NCI-H1105 (cell line): ENCODE data around the gene DDX27.
"Not testable (repeated sequence)": the region's sequence is repeated elsewhere in the genome, so short reads cannot be mapped to it uniquely, and the experiment has no call there.

Source experiments
- DNase-seq: peaks from one replicate; lab custom pipeline; 2025; lab: John Stamatoyannopoulos, UW

Gene DDX27, protein sequence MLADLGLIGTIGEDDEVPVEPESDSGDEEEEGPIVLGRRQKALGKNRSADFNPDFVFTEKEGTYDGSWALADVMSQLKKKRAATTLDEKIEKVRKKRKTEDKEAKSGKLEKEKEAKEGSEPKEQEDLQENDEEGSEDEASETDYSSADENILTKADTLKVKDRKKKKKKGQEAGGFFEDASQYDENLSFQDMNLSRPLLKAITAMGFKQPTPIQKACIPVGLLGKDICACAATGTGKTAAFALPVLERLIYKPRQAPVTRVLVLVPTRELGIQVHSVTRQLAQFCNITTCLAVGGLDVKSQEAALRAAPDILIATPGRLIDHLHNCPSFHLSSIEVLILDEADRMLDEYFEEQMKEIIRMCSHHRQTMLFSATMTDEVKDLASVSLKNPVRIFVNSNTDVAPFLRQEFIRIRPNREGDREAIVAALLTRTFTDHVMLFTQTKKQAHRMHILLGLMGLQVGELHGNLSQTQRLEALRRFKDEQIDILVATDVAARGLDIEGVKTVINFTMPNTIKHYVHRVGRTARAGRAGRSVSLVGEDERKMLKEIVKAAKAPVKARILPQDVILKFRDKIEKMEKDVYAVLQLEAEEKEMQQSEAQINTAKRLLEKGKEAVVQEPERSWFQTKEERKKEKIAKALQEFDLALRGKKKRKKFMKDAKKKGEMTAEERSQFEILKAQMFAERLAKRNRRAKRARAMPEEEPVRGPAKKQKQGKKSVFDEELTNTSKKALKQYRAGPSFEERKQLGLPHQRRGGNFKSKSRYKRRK

DNA sequence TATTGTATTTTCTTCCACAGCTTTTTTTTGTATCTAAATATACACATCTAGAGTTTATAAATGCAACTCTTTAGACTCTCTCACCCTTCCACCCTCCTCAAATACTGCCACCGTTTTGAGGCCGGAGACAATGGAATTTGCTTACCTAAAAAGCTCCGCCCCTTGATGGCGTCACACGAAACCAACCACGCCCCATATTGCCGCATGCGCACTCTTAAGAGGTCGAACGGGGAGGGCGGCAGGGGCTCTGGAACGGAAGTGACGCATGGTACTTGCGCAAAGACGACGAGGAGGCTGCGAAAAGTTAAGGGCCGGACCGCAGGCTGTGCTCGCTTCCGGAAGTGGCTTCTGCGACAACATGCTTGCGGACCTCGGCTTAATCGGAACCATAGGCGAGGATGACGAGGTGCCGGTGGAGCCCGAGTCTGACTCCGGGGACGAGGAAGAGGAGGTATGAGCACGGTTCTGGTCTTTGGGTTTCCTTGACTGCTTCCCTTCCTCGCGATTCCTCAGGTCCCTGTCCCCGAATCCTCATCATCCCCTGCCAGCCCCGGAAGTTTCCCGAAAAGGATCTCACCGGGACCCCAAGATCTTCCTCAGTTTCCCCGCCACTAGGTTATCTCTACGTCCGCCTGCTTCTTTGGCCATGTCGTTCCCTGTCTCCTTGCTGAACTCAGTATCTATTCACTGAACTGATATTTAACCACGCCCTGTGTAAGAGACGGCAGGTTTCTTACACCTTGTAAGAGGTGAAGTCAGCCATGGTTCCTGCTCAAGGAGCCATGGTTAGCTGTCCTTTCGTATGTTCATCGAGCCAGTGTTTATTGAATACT lies at the start of gene DDX27:
TSS of gene DDX27 (plus strand) at position 326 of the 833 bp plus-strand sequence. CDS start at position 359, 33 bp downstream.
- peak; percentile 98 for DNase-seq

DNA sequence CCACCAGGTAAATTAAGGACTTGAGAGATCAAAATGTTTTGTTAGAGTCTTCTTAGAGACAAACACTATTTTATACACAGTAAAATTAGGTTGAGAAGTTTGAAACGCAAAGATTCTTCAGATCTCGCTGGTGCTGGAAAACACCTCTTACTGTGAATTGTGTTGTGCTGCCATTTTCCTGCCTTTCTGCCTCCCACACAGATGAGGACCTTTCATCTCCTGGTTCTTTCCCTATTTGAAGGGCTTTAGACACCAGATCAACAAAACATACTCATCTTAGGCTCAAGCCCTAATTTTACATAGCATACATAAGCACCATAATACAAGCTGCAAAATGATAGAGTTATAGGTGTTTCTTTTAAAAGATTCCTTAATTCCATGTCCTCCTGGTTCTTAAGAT lies 49.7 kb upstream of the DDX27 start:
- no peak for DNase-seq

DNA sequence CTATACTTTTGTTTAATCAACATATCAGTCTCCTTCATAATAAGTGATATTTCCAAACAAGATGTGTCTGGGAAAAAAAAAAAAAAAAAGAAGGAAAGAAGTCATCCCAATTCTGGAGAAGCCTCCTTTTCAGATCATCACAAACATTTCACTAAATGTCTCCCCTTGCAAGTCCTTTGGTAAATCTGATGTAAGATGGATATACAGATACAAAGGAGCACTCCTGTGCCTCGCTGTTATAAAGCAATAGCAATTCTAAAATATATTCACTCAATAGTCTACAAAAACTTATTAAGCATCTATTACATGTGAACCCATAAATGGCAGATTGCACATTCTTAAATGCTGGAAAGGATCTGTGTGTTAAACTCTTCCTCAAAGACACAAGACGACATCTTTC lies 48.5 kb upstream of the DDX27 start:
- no peak for DNase-seq

DNA sequence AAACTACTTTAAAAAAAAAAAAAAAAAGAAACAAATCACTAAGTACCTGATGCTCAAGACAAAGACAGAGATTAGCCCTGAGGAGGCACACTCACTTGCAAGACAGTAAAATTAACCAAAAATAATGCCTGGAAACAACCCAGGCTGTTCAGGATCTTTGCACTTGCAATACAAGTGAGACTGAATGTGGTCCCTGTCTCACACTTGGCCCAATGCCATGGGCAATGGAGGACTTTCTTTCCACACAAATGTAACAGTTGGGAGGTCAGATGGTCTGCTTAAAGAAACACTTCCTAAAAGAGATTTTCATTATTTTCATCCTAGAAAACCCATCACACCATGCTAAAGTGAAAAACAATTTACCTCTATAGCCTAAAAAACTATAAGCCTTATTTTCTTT lies 47.3 kb upstream of the DDX27 start:
- DNase-seq: no peak

DNA sequence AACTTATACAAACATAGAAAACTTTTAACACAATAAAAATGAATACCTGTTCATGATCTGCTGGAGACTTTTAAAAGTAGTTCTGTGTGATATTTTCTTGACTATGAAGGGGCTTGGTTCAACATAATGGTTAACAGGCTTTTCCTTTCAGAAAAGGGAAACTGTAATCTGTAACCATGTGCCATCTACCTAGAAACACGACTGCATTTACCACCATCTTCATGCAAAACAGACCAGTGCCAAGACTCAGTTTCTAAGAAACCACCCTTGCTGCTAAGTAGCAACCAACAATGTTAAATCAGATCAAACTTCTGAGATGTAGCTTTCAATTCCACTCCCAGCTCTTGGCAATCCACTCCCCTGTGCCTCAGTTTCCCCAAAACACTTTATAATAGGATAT lies 46.8 kb upstream of the DDX27 start:
- DNase-seq: no peak

DNA sequence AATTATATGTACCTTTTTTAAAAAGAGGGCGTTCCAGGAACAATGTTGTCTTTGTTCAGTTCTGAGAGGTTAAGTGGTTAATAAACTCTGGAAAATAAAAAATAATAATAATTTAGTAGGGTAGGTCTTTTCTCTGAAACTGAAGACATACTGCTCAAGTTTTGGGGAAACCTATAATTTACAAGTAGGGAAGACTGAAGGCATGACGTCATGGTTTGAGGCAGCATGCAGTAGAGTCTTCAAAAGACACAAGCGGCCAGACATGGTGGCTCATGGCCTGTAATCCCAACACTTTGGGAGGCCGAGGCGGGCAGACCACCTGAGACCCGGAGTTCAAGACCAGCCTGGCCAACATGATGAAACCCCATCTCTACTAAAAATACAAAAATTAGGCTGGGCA lies 45.0 kb upstream of the DDX27 start:
- DNase-seq: no peak

DNA sequence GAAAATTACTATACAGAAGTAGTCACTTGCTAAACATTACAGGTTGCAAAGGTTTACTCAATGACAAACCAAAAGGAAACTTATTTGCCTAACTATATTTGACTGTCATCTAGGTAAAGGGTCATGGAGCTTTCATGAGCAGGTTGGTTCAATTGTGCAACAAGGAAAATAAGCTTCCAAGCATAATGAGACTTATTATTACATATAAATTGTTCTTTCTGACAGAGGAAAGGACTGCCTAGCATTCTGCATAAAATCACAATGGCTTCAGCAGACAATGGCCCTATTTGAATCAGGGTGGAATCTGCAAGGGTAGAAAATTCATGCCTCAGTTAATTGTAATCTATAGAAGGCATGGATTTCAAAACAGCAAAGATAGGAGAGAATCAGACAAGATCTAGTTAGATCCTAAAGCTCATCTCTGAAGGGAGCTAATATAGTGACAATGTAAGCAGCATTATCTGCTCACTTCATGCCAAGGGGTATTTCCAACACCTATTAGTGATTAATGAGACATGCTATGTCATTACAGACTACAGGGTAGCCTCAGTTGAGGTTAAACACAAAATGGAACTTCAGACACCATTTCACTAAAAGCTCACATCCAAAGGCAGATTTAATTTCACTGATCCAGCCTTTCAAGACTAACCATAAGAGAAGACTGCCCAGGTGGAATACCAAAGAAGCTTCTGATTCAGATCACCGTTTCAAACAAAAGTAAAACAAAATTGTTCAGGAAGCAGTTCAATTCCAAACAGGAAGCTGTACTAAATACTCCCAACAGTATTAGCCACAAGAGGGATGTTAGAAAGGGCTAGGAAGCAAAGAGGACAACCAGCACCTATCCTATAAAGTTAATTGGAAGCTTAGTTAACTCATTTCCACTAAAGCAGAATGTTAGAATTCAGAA lies 39.6 kb upstream of the DDX27 start:
- DNase-seq: no peak

DNA sequence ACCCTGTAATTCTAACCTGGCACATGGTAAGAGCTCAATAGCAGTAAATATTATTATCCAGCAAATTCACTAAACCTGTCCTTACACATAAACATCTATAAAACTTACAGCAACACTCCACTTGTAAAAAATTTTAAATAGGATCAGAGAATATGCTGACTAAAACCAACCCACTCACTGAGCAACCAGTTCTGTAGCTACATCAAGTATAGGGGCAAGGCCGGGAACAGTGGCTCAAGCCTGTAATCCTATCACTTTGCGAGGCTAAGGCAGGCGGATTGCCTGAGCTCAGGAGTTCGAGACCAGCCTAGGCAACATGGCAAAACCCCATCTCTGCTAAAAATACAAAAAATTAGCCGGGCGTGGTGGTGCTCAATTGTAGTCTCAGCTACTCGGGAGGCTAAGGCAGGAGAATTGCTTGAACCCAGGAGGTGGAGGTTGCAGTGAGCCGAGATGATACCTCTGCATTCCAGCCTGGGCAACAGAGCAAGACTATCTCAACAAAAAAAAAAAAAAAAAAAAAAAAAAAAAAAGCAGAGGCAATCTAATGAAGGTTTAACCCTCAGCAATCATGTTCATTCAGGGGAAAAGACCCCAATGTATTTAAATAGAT lies 37.8 kb upstream of the DDX27 start:
- DNase-seq: no peak

DNA sequence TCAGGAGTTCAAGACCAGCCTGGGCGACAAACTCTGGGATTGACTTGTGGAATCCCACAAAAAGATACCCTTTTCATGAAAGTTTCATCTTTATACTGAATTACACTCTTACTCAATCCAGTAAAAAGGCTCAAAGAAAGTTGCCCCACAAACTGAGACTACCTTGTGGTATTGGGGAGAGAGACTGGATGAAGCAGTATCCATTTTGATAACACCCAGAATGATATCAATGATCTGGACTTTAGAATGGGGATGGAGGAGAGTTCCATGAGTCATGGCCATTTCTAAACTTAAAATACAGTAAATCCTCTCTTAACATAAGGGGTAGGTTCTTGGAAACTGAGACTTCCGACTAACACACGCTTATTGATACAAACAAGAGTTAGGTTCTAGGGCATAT lies 35.8 kb upstream of the DDX27 start:
- no peak for DNase-seq

DNA sequence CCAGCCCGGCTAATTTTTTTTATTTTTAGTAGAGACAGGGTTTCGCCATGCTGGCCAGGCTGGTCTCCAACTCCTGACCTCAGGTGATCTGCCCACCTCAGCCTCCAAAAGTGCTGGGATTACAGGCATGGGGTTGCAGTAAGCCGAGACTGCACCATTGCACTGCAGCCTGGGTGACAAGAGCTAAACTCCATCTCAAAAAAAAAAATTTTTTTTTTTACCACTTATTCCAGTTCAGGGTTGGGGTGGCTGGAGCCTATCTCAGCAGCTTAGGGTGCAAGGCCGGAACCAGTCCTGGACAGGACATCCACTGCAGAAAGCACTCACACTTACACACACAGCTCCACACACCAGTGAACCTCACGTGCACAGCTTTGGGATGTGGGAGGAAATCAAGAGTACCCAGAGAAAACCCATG lies 35.1 kb upstream of the DDX27 start:
- not testable (repeated sequence) for DNase-seq

DNA sequence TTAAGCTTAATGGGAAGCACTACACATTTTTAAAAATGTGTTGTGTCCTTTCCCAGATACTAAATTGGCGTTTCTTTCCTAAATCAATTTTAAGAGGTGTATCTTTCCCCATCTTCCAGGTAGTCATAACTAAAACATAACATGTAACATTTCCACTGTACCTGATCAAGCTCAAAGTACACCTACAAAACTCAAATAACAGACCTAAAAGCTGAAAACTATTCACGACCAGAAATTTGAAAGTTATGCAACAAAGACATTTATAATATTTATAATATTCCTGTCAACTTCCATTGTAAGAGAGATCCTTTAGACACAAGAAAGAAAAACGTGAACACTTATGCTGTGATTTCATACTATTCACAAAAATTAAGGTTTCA lies 34.5 kb upstream of the DDX27 start:
- DNase-seq: no peak

DNA sequence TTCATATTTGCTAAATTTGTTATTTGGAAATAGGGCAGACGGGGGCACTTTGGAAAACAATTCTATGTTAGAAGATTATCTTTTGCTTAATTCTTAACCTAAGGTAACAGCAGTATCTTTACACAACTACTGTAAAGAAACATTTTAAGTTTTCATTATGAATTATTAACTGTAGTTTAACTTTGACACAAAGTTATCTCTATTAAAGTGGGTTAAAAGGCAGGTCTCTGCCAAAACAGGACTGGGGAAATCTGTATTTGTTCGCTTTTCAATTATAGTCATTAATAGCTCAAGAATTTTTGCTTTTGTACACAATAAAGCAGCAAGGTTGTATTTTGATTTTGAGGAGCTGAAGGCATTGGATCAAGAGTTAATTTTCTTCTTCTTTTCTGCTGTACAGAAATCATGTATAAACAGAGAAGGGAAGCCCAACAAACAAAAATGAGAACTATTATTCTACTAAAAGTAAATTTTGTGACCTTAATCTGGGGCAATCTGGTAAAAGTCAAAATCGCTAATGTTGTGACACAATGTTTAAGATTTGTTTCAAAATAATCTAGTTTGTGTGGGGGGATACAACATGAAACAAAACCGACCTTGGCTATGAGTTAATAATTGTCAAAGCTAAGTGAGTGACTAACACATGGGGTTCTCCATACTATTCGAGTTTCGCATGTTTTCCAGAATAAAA lies 34.0 kb upstream of the DDX27 start:
- DNase-seq: no peak

DNA sequence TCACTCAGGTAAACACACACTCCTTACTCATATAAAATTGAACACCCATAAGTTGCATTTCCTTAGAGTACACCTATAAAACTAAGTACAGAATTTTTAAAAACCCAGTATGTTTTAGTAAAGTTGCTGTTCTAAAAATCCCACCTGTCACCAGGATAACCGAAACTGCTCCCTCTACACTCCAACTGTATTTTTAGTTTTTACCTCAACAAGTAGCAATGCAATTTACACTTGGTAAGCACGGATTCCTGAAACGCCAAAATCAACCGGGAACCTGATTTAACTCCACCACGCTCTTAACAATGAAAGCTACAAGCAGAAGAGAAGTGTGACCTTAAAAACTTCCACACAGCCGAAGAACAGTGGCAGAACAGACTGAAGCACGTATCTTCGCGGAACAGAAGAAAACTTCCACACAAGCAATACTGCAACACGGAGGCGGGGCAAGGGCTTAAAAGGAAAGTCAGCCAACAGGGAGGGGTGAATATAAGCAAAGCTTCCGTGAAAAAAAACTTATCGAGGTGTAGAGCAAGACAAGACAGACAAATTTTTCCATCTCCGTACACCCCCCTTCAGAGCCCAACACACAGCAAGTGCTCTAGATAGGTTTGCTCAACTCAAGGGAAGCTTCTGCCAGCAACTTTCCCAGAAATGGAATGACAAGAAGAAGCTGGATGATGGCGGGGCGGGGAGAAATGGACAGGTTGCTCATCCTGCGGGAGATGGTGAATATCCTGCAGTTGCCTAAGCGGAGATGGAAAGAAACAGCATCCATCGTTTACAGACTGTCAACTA lies 32.5 kb upstream of the DDX27 start:
- no peak for DNase-seq

DNA sequence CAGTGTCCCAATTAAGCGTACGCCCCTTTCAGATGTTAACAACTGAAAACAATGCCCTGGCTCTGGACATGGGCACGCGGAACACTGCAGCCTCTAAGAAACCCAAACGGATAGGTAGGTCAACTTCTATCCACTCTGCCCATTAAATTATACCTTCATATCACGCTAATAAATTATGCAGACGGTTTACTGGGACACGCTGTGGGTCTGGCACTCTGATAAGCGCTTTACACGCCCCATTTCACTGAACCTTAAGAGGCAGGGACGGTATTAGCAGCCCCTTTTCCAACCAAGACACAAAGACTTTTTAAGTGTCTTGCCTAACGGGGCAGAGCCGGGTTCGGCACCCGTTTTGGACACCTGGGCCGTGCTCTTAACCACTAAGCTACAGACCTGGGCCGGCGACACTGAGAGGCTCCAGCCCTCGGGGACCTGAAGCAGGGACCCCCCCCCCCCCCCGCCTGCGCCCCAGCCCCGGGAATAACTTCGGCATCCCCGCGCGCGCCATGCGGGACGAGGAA lies 31.8 kb upstream of the DDX27 start:
- DNase-seq: no peak

DNA sequence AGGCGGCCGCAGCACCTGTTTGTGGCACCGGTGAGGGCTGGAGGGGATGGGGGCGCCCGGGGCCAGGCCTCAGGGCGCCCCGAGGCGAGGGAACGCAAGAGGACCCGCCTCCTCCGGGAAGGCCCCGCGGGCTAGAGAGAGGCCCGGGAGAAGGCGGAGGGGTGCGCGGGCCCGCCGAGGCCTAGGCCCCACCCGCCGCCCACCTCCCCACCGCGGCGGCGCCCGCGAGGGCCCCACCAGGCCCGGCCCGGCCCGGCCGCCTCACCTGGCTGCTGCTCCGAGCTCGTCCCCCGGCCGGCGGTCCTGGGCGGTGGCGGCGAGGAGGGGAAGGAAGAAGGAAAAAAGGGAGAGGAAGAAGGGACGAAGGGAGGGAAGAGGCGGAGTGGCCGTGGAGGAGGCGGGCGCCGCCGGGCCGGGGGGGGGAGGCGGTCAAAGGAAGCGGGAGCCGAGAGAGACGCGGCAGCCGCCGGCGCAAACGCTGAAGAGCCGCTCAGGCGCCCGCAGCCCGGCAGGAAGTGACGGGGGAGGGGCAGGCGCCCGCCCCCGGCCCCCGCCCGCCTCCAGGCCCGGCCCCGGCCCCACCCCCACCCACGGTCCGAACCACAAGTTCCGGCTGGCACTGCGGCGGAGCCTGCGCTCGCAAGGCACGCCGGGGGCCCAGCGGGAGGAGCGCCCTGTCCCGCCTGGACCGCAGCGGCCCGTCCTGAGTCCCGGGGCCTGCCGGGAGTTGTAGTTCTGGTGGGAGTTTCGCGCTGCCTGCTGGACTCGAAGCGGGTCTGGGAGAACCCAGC lies 31.2 kb upstream of the DDX27 start, which contains the start of gene STAU1:
TSS of gene STAU1 (minus strand) at position 484 of the 791 bp plus-strand sequence. CDS start 22,133 bp downstream, outside the sequence.
- peak; percentile 96 for DNase-seq

DNA sequence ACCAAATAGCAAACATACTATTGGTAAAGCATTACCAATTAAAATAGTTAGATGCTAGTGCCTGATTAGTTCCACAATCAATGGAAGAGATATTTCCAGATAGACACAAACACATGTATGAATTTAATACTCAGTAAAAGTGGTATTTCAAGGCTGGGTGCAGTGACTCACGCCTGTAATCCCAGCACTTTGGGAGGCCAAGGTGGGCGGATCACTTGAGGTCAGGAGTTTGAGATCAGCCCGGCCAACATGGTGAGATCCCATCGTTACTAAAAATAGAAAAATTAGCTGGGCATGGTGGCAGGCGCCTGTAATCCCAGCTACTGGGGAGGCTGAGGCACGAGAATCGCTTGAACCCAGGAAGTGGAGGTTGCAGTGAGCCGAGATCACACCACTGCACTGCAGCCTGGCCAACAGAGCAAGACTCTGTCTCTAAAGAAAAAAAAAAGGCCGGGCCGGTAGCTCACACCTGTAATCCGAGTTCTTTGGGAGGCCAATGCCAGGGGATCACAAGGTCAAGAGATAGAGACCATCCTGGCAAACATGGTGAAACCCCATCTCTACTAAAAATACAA lies 26.2 kb upstream of the DDX27 start:
- not testable (repeated sequence) for DNase-seq

DNA sequence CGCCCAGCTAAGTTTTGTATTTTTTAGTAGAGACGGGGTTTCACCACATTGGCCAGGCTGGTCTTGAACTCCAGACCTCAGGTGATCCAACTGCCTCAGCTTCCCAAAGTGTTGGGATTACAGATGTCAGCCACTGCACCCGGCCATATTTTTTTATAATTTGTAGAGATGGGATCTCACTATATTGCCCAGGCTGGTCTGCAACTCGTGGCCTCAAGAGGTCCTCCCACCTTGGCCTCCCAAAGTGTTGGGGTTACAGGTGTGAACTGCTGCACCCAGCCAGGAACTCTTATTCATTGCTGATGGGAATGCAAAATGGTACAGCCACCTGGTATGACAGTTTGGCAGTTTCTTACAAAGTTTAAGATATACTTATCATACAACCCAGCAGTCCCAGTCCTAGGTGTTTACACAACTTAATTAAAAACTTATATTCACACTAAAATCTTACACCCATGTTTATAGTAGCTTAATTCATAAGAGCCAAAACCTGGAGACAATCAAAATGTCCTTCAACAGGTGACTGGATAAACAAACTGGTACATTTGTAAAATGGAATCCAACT lies 19.4 kb upstream of the DDX27 start:
- no peak for DNase-seq

DNA sequence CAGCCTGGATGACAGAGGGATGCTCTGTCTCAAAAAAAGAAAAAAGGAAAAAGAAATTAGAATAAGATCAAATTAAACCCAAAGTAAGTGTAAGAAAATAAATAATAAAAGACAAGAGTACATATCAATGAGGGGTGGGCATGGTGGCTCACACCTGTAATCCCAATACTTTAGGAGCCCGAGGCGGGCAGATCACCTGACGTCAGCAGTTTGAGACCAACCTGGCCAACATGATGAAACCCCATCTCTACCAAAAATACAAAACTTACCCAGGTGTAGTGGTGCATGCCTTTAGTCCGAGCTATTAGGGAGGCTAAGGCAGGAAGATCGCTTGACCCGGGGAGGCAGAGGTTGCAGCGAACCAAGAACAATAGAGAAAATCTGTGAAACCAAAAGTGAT lies 16.2 kb upstream of the DDX27 start:
- DNase-seq: no peak
